Transverse colon (tissue), 4 donors: Measurements from ENCODE around the gene PLCB1. TPM values are rescaled to one million over a fixed set of nuclear protein-coding genes. Genes with fewer than 3 reads are reported as not detected.

Source experiments
- DNase-seq: peaks from one replicate; pipeline ENCODE4 v3.0.0-alpha.2; 2019
- H3K27ac ChIP-seq, 4 donors: fragments of 200-600 bp; sonication (generic); 2 replicates each; pipeline ENCODE4 v1.5.1; 2016 to 2018; ENCODE audit warnings: inconsistent platforms in 4 of 4
- H3K27me3 ChIP-seq: fragments of 200-600 bp; sonication (generic); 2 replicates; pipeline ENCODE4 v1.5.1; 2017; ENCODE audit warnings: inconsistent platforms
- H3K36me3 ChIP-seq, 4 donors: fragments of 200-600 bp; sonication (generic); 2 replicates each; pipeline ENCODE4 v1.5.1; 2017 to 2019; ENCODE audit warnings: inconsistent platforms in 4 of 4
- H3K4me1 ChIP-seq, 4 donors: fragments of 200-600 bp; sonication (generic); 2 replicates each; pipeline ENCODE4 v1.5.1; 2017 to 2020; ENCODE audit warnings: inconsistent platforms in 4 of 4
- H3K4me3 ChIP-seq, 4 donors: fragments of 200-600 bp; sonication (generic); 1 replicate in 1 of 4; 2 replicates in 3 of 4; pipeline versions ENCODE4 v1.5.1 to v1.6.1; 2017 to 2019; ENCODE audit warnings: inconsistent platforms in 4 of 4
- H3K9me3 ChIP-seq, 2 donors: fragments of 200-600 bp; sonication (generic); 2 replicates each; pipeline ENCODE4 v1.5.1; 2017 to 2019; ENCODE audit warnings: inconsistent platforms in 2 of 2
- EP300 ChIP-seq: sonication (generic); formaldehyde crosslinking; IDR thresholded peaks from one replicate; pipeline ENCODE4 v1.6.1; 2017; ENCODE audit warnings: antibody characterized with exemption, low read depth
- POLR2A ChIP-seq: fragments of 450-650 bp; IDR thresholded peaks from one replicate; pipeline ENCODE4 v1.6.1; 2016; ENCODE audit warnings: antibody characterized with exemption, mild to moderate bottlenecking, moderate library complexity
- POLR2AphosphoS5 ChIP-seq, 3 donors: sonication (generic); formaldehyde crosslinking; IDR thresholded peaks; one replicate each; pipeline ENCODE4 v1.6.1; 2016; ENCODE audit warnings: antibody characterized with exemption in 3 of 3
- WGBS, 2 donors: methylation state at CpG; one replicate each; pipeline ENCODE4 v1.1.5; 2018; ENCODE audit warnings: low coverage in 1 of 2; 5-methylcytosine and 5-hydroxymethylcytosine counted together
- in situ Hi-C, 4 donors: fragments of 200-750 bp; cut with MboI; loops; one replicate each; pipeline versions ENCODE4 v1.15.0 to v1.15.1; 2017; ENCODE audit warnings: low sequenced_read_pairs in 3 of 4, low pct_ligation_motif_present in 1 of 4, low pct_unique_long_range_greater_than_20kb in 1 of 4
- intact Hi-C: fragments of 100-400 bp; cut with DNase I; formaldehyde crosslinking; loops from one replicate; pipeline ENCODE4 v1.15.1; 2023; ENCODE audit warnings: low total_unique reads
- total RNA-seq, 4 donors: library from RNA; depleted of rRNA; stranded (reverse); fragments of >200 nt; gene quantifications; one replicate each; pipeline ENCODE4 v1.1.0, GENCODE V29; 2016
- TF ChIP-seq, protein P1 (sequence below), 5 experiments: fragments of 200-600 bp in 3 of 5; fragments of 450-650 bp in 2 of 5; sonication (generic) in 3 of 5; IDR thresholded peaks; 1 replicate in 2 of 5; 2 replicates in 3 of 5; pipeline ENCODE4 v1.5.1; 2016 to 2017; ENCODE audit warnings: antibody characterized with exemption in 5 of 5, inconsistent platforms in 3 of 5, mild to moderate bottlenecking in 2 of 5, moderate library complexity in 1 of 5

The PLCB1 gene
- total RNA-seq, 4 donors from 2014 or later = 13.1 to 18.6 (median 15.8) TPM

DNA sequence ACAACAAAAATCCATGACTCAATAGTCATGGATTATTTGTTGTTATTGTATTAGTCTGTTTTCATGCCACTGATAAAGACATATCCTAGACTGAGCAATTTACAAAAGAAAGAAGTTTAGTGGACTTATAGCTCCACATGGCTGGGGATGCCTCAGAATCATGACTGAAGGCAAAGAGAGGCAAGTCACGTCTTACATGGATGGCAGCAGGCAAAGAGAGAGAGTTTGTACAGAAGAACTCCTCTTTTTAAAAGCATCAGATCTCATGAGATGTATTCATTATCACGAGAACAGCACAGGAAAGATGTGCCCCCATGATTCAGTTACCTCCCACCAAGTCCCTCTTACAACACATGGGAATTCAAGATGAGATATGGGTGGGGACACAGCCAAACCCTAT lies 792.5 kb downstream of the PLCB1 start:
- TF ChIP-seq POLR2AphosphoS5 (IDR thresholded peaks at IDR 0.05) (no peak), POLR2A (no peak), EP300 (no peak)
- TF ChIP-seq, protein P1, sequence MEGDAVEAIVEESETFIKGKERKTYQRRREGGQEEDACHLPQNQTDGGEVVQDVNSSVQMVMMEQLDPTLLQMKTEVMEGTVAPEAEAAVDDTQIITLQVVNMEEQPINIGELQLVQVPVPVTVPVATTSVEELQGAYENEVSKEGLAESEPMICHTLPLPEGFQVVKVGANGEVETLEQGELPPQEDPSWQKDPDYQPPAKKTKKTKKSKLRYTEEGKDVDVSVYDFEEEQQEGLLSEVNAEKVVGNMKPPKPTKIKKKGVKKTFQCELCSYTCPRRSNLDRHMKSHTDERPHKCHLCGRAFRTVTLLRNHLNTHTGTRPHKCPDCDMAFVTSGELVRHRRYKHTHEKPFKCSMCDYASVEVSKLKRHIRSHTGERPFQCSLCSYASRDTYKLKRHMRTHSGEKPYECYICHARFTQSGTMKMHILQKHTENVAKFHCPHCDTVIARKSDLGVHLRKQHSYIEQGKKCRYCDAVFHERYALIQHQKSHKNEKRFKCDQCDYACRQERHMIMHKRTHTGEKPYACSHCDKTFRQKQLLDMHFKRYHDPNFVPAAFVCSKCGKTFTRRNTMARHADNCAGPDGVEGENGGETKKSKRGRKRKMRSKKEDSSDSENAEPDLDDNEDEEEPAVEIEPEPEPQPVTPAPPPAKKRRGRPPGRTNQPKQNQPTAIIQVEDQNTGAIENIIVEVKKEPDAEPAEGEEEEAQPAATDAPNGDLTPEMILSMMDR (IDR thresholded peaks at IDR 0.05) = no peak
- no peaks in the 10 kb centered on the region for H3K9me3 ChIP-seq
- 75 to 78% methylated on average over 2 of the region's 2 CpGs for WGBS, 2 donors
- H3K27ac ChIP-seq = no peak overlapping the region
- H3K27me3 ChIP-seq = no peaks in the 10 kb centered on the region
- H3K4me1 ChIP-seq = no peaks in the 10 kb centered on the region
- intact Hi-C loops (no loop called here), in situ Hi-C loops (no loop called here)
- no peak overlapping the region for H3K4me3 ChIP-seq
- no peak for DNase-seq
- H3K36me3 ChIP-seq = no peaks in the 10 kb centered on the region

DNA sequence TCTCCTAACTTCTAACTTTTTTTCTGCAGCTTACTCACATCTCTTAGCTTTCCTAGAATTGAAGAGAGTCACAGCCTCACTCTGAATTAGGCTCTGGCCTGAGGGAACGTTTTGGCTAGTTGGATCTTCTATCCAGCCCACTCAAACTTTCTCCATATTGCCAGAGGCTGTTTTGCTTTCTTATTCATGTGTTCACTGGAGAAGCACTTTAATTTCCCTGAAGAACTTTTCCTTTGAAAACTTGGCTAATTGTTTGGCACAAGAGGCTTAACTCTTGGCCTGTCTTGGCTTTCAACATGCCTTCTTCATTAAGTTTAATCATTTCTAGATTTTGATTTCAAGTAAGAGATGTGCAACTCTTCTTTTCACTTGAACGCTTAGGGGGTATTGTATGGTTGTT lies 798.7 kb downstream of the PLCB1 start:
- no peak for DNase-seq
- in situ Hi-C loops (no loop called here), intact Hi-C loops (no loop called here)
- WGBS, 2 donors = 62 to 83% methylated on average over 2 of the region's 2 CpGs
- Histone ChIP-seq H3K27me3 (no peaks in the 10 kb centered on the region), H3K4me3 (no peak overlapping the region), H3K36me3 (no peaks in the 10 kb centered on the region), H3K9me3 (no peaks in the 10 kb centered on the region), H3K27ac (no peak overlapping the region), H3K4me1 (no peaks in the 10 kb centered on the region)
- TF ChIP-seq POLR2A (no peak), POLR2AphosphoS5 (IDR thresholded peaks at IDR 0.05) (no peak), EP300 (no peak)
- TF ChIP-seq, protein P1 (IDR thresholded peaks at IDR 0.05) = no peak

DNA sequence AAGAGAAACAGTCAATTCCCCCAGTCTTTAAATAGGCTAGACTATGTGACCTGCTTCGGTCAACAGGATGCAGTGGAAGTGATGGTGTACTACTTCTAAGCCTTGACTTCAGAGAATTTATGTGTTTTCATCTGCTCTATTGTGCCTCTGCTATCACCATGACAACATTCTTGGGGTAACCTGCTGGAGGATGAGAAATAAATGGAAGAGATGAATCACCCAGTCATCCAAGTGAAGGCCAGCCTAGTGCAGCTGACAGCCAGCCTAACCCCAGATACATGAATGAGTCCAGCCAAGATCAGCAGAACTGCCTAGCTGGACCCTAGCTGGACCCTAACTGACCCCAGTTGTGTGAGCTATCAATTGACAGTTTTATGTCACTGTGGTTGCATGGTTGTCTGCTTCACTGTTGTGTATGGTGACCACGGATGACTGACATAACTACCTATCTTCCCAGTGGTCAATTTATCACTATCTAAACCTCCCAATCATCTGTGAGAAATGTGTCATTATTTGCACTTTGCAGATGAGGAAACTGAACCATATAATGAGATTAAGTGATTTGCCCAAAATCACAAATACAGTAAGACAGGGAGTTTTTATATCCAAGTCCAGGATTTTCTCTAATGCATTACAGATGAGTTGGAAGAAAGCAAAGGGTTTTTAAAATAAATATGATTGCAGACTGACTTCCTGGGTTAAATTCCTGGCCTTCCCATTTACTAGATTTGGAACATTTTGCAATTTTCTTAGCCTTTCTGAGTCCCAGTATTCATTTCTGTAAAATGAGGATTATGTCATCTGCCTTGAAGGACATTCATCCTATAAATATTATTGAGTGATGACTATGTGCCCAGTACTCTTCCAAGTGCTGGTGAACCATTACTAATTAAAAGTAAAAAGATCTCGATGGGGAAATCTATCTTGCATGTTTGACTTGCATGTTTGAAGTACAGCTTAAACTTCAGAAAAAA lies 800.4 kb downstream of the PLCB1 start:
- Histone ChIP-seq H3K36me3 (no peaks in the 10 kb centered on the region), H3K27me3 (no peaks in the 10 kb centered on the region), H3K27ac (peak overlapping the region in 2 of 4 donors; percentile 6 to 44), H3K9me3 (no peaks in the 10 kb centered on the region), H3K4me3 (no peak overlapping the region), H3K4me1 (no peaks in the 10 kb centered on the region)
- 47 to 59% methylated on average over 3 of the region's 3 CpGs for WGBS, 2 donors
- in situ Hi-C loops (no loop called here), intact Hi-C loops (no loop called here)
- DNase-seq = no peak
- no peak for TF ChIP-seq POLR2AphosphoS5 (IDR thresholded peaks at IDR 0.05)
- no peak for TF ChIP-seq POLR2A
- TF ChIP-seq EP300 = no peak
- TF ChIP-seq, protein P1 (IDR thresholded peaks at IDR 0.05) = no peak

DNA sequence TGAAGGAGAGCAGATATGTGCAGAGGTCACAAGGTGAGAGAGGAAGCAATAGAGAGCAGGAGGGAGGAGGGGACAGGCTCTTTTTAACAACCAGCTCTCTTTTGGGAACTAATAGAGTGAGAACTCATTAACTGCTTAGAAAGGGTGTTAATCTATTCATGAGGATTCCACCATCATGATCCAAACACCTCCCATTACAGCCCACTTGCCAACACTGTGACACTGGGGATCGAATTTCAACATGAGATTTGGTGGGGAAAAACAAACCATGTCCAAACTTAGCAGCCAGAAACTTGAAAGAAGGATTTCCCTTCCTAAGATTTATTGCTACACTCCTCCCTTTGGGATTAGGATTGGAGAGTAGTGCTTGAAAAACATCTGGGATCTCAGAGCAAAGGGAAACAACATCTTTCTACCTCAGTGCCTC lies 801.3 kb downstream of the PLCB1 start:
- no peaks in the 10 kb centered on the region for H3K27me3 ChIP-seq
- intact Hi-C loops = no loop called here
- no peaks in the 10 kb centered on the region for H3K4me1 ChIP-seq
- in situ Hi-C loops = no loop called here
- peak overlapping the region in 3 of 4 donors; percentile 6 to 44 (median 21) for H3K27ac ChIP-seq
- H3K9me3 ChIP-seq = no peaks in the 10 kb centered on the region
- TF ChIP-seq POLR2AphosphoS5 (IDR thresholded peaks at IDR 0.05) (peak in 2 of 3 donors; percentile 25 to 47), EP300 (no peak)
- 38% methylated on average over 1 of the region's 1 CpG; no CpG with 5 or more reads in 1 of the 2 donors for whole genome bisulfite sequencing, 2 donors
- no peak for DNase-seq
- no peak overlapping the region for H3K4me3 ChIP-seq
- H3K36me3 ChIP-seq = no peaks in the 10 kb centered on the region
